CD14-positive monocyte (primary cell): ENCODE data around the gene CPED1. TPM values are rescaled to one million over a fixed set of nuclear protein-coding genes. Genes with fewer than 3 reads are reported as not detected.

Source experiments
- DNase-seq, 3 donors: peaks; one replicate each; pipeline ENCODE4 v3.0.0-alpha.2; 2011 to 2022
- H2AFZ ChIP-seq: 2 replicates; pipeline ENCODE4 v1.6.0; 2012; ENCODE audit warnings: mild to moderate bottlenecking, low read depth, low read length, inconsistent platforms; ENCODE audit not compliant: insufficient read depth, poor library complexity, severe bottlenecking
- H3K27ac ChIP-seq, 2 donors: 1 replicate in 1 of 2; 2 replicates in 1 of 2; pipeline ENCODE4 v1.5.1; 2012 to 2013; ENCODE audit warnings: low read length in 2 of 2, control low read depth in 1 of 2, inconsistent platforms in 1 of 2, low read depth in 1 of 2, mild to moderate bottlenecking in 1 of 2
- H3K27me3 ChIP-seq, 2 donors: one replicate each; pipeline versions ENCODE4 v1.6.0 to v1.6.1; 2011 to 2013; ENCODE audit warnings: low read length in 2 of 2; ENCODE audit not compliant: control insufficient read depth in 2 of 2, insufficient read depth in 2 of 2
- H3K36me3 ChIP-seq, 2 donors: replicated peaks in 1 of 2; 1 replicate in 1 of 2; 2 replicates in 1 of 2; pipeline versions ENCODE4 v1.5.1 to v1.6.1; 2012 to 2013; ENCODE audit warnings: low read length in 2 of 2, control low read depth in 1 of 2, inconsistent platforms in 1 of 2, mild to moderate bottlenecking in 1 of 2; ENCODE audit not compliant: insufficient read depth in 2 of 2, control insufficient read depth in 1 of 2
- H3K4me1 ChIP-seq, 2 donors: 1 replicate in 1 of 2; 2 replicates in 1 of 2; pipeline versions ENCODE4 v1.5.1 to v1.6.1; 2012 to 2013; ENCODE audit warnings: low read length in 2 of 2, control low read depth in 1 of 2, inconsistent platforms in 1 of 2, mild to moderate bottlenecking in 1 of 2, moderate library complexity in 1 of 2; ENCODE audit not compliant: insufficient read depth in 2 of 2, control insufficient read depth in 1 of 2
- H3K4me2 ChIP-seq: replicated peaks from 2 replicates; pipeline ENCODE3; 2012; ENCODE audit warnings: low read length, moderate library complexity, mild to moderate bottlenecking; ENCODE audit not compliant: poor library complexity, severe bottlenecking; ENCODE audit errors: extremely low read depth
- H3K4me3 ChIP-seq, 3 experiments: fragments of 200-600 bp in 1 of 3; sonication (generic) in 1 of 3; replicated peaks in 1 of 3; 1 replicate in 2 of 3; 2 replicates in 1 of 3; pipeline ENCODE4 v1.5.1; 2011 to 2013; ENCODE audit warnings: low read length in 3 of 3, mild to moderate bottlenecking in 3 of 3, control low read depth in 2 of 3, low read depth in 2 of 3, inconsistent platforms in 1 of 3, moderate library complexity in 1 of 3
- H3K79me2 ChIP-seq: 2 replicates; pipeline ENCODE4 v1.6.0; 2012; ENCODE audit warnings: mild to moderate bottlenecking, control low read depth, inconsistent platforms, low read length, moderate library complexity; ENCODE audit not compliant: insufficient read depth
- H3K9ac ChIP-seq: 2 replicates; pipeline ENCODE4 v1.6.0; 2017; ENCODE audit warnings: low read length, mild to moderate bottlenecking; ENCODE audit not compliant: insufficient read depth, poor library complexity, severe bottlenecking
- H3K9me3 ChIP-seq, 2 donors: replicated peaks in 1 of 2; 1 replicate in 1 of 2; 2 replicates in 1 of 2; pipeline versions ENCODE4 v1.5.1 to v1.6.1; 2012 to 2013; ENCODE audit warnings: low read length in 2 of 2, control low read depth in 1 of 2; ENCODE audit not compliant: control insufficient read depth in 1 of 2, insufficient read depth in 1 of 2
- H4K20me1 ChIP-seq: 2 replicates; pipeline ENCODE4 v1.6.0; 2012; ENCODE audit warnings: mild to moderate bottlenecking, low read length, control low read depth, moderate library complexity; ENCODE audit not compliant: insufficient read depth
- H3K27ac Mint-ChIP-seq, 7 donors: one replicate each; pipeline ENCODE4 v1.8.0; 2020; ENCODE audit warnings: mild to moderate bottlenecking in 7 of 7, mixed read lengths in 7 of 7, moderate library complexity in 6 of 7, inconsistent platforms in 2 of 7
- H3K27me3 Mint-ChIP-seq, 3 donors: one replicate each; pipeline ENCODE4 v1.8.0; 2021 to 2022; ENCODE audit warnings: low read depth in 3 of 3, mild to moderate bottlenecking in 3 of 3, mixed read lengths in 3 of 3, moderate library complexity in 3 of 3, inconsistent platforms in 1 of 3
- H3K36me3 Mint-ChIP-seq, 2 donors: one replicate each; pipeline ENCODE4 v1.8.0; 2020; ENCODE audit warnings: mixed read lengths in 2 of 2, inconsistent platforms in 1 of 2, mild to moderate bottlenecking in 1 of 2
- H3K4me1 Mint-ChIP-seq: one replicate; pipeline ENCODE4 v1.8.0; 2020; ENCODE audit warnings: mild to moderate bottlenecking, mixed read lengths
- H3K4me3 Mint-ChIP-seq, 2 donors: one replicate each; pipeline ENCODE4 v1.8.0; 2020; ENCODE audit warnings: mild to moderate bottlenecking in 2 of 2, mixed read lengths in 2 of 2, moderate library complexity in 1 of 2
- H3K9me3 Mint-ChIP-seq, 7 donors: one replicate each; pipeline ENCODE4 v1.8.0; 2020 to 2022; ENCODE audit warnings: mixed read lengths in 7 of 7, mild to moderate bottlenecking in 6 of 7, moderate library complexity in 6 of 7, inconsistent platforms in 2 of 7
- WGBS: methylation state at CpG from one replicate; pipeline ENCODE4 v1.1.5; 2013; ENCODE audit warnings: missing lambda C conversion rate; ENCODE audit not compliant: insufficient coverage; 5-methylcytosine and 5-hydroxymethylcytosine counted together
- intact Hi-C, 2 donors: fragments of 100-400 bp; cut with micrococcal nuclease; formaldehyde crosslinking; loops; one replicate each; pipeline versions ENCODE4 v1.15.0 to v1.15.1; 2023
- polyA plus RNA-seq, 3 donors: library from polyadenylated mRNA; depleted of rRNA in 1 of 3; unstranded in 2 of 3; stranded (reverse) in 1 of 3; fragments of 300-500 nt in 2 of 3; fragments of >200 nt in 1 of 3; fragmentation: Illumina TruSeq in 2 of 3; gene quantifications; 1 replicate in 2 of 3; 2 replicates in 1 of 3; pipeline ENCODE4 v1.2.3, GENCODE V29; 2012 to 2021
- TF ChIP-seq, protein P1 (sequence below): fragments of 200-600 bp; IDR thresholded peaks from one replicate; pipeline ENCODE4 v1.8.0; 2022; ENCODE audit warnings: antibody characterized with exemption, mild to moderate bottlenecking

CPED1 gene
- polyA plus RNA-seq, 3 donors, result 9.8 to 30.0 (median 20.4) TPM

DNA sequence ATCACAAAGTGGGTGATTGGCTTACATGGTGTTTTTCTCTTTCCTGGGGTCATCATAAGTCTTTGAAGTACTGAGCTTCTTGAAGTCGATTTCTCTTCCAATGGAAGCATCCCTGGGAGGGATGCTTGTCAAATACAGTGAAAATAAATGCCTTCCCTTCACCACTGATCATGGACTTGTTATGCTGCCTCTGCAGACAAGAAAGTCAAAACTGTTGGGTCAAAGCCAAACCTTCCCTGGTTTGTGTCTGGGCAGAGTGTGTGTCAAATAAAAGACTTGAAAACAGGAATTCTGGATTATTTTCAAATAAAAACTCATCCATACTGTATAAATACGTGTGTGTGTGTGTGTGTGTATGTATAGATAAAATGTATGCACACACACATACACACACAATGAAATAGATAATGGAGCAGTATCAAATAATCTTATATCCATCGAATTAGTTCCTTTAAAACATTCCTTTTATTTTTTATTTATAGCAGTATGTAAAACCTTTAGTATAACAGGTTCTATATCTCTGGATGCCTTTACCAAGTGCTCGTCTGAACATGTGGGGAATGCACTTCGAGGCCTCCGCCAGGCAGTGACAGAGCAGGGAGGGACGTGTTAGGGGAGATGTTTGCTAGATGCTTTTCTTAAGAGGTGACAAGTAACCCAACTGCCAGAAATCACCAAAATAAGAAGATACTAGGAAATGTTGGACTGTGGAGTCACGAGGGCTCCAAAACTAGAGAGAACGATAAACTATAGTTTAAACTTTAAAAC lies 313.1 kb downstream of the CPED1 start:
- no peak overlapping the region for H3K27ac ChIP-seq
- H3K9me3 Mint-ChIP-seq, result peaks cover 0 to 3% (median 0%) of the 10 kb centered on the region in 7 donors
- DNase-seq, result no peak
- H3K4me3 Mint-ChIP-seq, result no peak overlapping the region
- no peak overlapping the region for H3K27ac Mint-ChIP-seq
- H3K4me1 ChIP-seq, result no peaks in the 10 kb centered on the region
- H3K9ac ChIP-seq, result no peak overlapping the region
- no peaks in the 10 kb centered on the region for H3K9me3 ChIP-seq
- no peaks in the 10 kb centered on the region for H3K79me2 ChIP-seq
- TF ChIP-seq, protein P1, sequence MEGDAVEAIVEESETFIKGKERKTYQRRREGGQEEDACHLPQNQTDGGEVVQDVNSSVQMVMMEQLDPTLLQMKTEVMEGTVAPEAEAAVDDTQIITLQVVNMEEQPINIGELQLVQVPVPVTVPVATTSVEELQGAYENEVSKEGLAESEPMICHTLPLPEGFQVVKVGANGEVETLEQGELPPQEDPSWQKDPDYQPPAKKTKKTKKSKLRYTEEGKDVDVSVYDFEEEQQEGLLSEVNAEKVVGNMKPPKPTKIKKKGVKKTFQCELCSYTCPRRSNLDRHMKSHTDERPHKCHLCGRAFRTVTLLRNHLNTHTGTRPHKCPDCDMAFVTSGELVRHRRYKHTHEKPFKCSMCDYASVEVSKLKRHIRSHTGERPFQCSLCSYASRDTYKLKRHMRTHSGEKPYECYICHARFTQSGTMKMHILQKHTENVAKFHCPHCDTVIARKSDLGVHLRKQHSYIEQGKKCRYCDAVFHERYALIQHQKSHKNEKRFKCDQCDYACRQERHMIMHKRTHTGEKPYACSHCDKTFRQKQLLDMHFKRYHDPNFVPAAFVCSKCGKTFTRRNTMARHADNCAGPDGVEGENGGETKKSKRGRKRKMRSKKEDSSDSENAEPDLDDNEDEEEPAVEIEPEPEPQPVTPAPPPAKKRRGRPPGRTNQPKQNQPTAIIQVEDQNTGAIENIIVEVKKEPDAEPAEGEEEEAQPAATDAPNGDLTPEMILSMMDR, result no peak
- intact Hi-C loops, result no loop called here
- H3K4me1 Mint-ChIP-seq, result no peaks in the 10 kb centered on the region
- no peaks in the 10 kb centered on the region for H3K36me3 Mint-ChIP-seq
- H4K20me1 ChIP-seq, result no peaks in the 10 kb centered on the region
- no peak overlapping the region for H2AFZ ChIP-seq
- H3K4me2 ChIP-seq, result no peak overlapping the region
- H3K36me3 ChIP-seq, result no peaks in the 10 kb centered on the region
- no peaks in the 10 kb centered on the region for H3K27me3 Mint-ChIP-seq
- no peaks in the 10 kb centered on the region for H3K27me3 ChIP-seq
- no CpG with 5 or more reads among the region's 9 CpGs for WGBS
- H3K4me3 ChIP-seq, result no peak overlapping the region

DNA sequence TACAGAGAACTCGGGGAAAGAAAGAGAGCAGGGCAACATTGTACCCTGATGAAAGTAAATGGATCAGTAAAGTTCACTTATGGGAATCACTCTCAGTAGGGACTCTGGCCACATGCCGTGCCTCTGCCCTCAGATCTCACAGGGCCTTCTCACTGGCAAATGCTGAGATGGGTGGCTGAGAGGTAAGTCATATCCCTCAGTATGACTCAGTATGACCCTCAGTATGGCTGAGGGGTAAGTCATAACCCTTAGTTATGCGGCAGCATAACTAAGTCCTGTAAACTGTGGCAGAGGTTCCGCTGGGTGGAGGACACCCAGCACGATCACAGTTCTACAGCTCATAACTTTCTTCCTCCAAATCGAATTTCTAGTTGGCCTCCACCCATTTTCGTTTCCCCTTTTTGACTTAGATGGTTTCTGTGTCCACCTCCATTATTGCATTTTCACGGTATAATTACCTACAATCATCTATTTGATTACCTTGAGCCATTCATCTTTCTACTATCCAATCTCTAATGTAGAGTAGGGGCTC lies 313.8 kb downstream of the CPED1 start:
- no peaks in the 10 kb centered on the region for H3K4me1 Mint-ChIP-seq
- H3K27ac ChIP-seq, result no peak overlapping the region
- no peak for DNase-seq
- H3K4me3 ChIP-seq, result no peak overlapping the region
- H3K9me3 ChIP-seq, result no peaks in the 10 kb centered on the region
- no peaks in the 10 kb centered on the region for H3K27me3 Mint-ChIP-seq
- no peak overlapping the region for H3K9ac ChIP-seq
- intact Hi-C loops, result no loop called here
- no peak overlapping the region for H3K4me2 ChIP-seq
- H3K4me3 Mint-ChIP-seq, result no peak overlapping the region
- no peak overlapping the region for H3K27ac Mint-ChIP-seq
- H3K36me3 ChIP-seq, result no peaks in the 10 kb centered on the region
- no peaks in the 10 kb centered on the region for H4K20me1 ChIP-seq
- no peak overlapping the region for H2AFZ ChIP-seq
- no peaks in the 10 kb centered on the region for H3K79me2 ChIP-seq
- no peaks in the 10 kb centered on the region for H3K4me1 ChIP-seq
- TF ChIP-seq, protein P1, result no peak
- WGBS, result 73% methylated on average over 4 of the region's 8 CpGs
- H3K27me3 ChIP-seq, result no peaks in the 10 kb centered on the region
- peaks cover 0 to 3% (median 0%) of the 10 kb centered on the region in 7 donors for H3K9me3 Mint-ChIP-seq
- H3K36me3 Mint-ChIP-seq, result no peaks in the 10 kb centered on the region
